GM23338 (cell line): ENCODE results near the gene UBASH3B.

Experiments used
- CREB1 ChIP-seq: fragments of 250-450 bp; sonication (Bioruptor Pico); IDR thresholded peaks from 2 replicates; pipeline ENCODE4 v1.5.0; 2020; ENCODE audit warnings: low read depth, mild to moderate bottlenecking, moderate library complexity
- CTCF ChIP-seq, 2 experiments: fragments of 200-600 bp in 1 of 2; sonication (generic) in 1 of 2; conservative IDR thresholded peaks; 2 replicates each; pipeline versions ENCODE4 v1.5.1 to v1.6.1; 2016 to 2017; ENCODE audit warnings: antibody characterized with exemption in 2 of 2, low read depth in 2 of 2, mild to moderate bottlenecking in 2 of 2, moderate library complexity in 1 of 2
- EZH2 ChIP-seq: fragments of 200-600 bp; sonication (generic); IDR thresholded peaks from one replicate; pipeline ENCODE4 v1.8.0; 2017; ENCODE audit warnings: antibody characterized with exemption, mild to moderate bottlenecking, low read depth; ENCODE audit not compliant: unreplicated experiment
- EZH2phosphoT487 ChIP-seq: fragments of 200-600 bp; sonication (generic); IDR thresholded peaks from one replicate; pipeline ENCODE4 v1.8.1; 2018; ENCODE audit warnings: antibody characterized with exemption; ENCODE audit not compliant: unreplicated experiment
- JUNB ChIP-seq: IDR thresholded peaks from one replicate; pipeline ENCODE4 v1.6.1; 2016; ENCODE audit warnings: antibody characterized with exemption; ENCODE audit not compliant: unreplicated experiment
- NANOG ChIP-seq: IDR thresholded peaks from 2 replicates; pipeline ENCODE4 v1.6.1; 2016; ENCODE audit warnings: antibody characterized with exemption, borderline replicate concordance
- POLR2AphosphoS5 ChIP-seq: IDR thresholded peaks from 2 replicates; pipeline ENCODE4 v1.6.1; 2016; ENCODE audit warnings: antibody characterized with exemption, low read depth
- REST ChIP-seq: IDR thresholded peaks from one replicate; pipeline ENCODE4 v1.6.1; 2018; ENCODE audit warnings: antibody characterized with exemption; ENCODE audit not compliant: unreplicated experiment
- STAT1 ChIP-seq: IDR thresholded peaks from one replicate; pipeline ENCODE4 v1.6.1; 2016; ENCODE audit warnings: antibody characterized with exemption; ENCODE audit not compliant: unreplicated experiment
- ZNF331 ChIP-seq: fragments of 250-450 bp; sonication (Bioruptor Pico); IDR thresholded peaks from 2 replicates; pipeline ENCODE4 v1.5.0; 2020; ENCODE audit warnings: low read depth, mild to moderate bottlenecking, moderate library complexity
- ZNF462 ChIP-seq: fragments of 250-450 bp; sonication (Bioruptor Pico); IDR thresholded peaks from 2 replicates; pipeline ENCODE4 v1.5.0; 2020; ENCODE audit warnings: mild to moderate bottlenecking, moderate library complexity

- TF ChIP-seq STAT1 (no peak), CTCF (conservative IDR thresholded peaks at IDR 0.05; ENCODE audit: low read depth in 2 of 2) (no peak), JUNB (no peak), REST (no peak), POLR2AphosphoS5 (no peak), EZH2 (no peak), EZH2phosphoT487 (no peak), ZNF331 (CRISPR knock-in tag) (no peak), CREB1 (CRISPR knock-in tag) (no peak), ZNF462 (CRISPR knock-in tag) (no peak), NANOG (no peak)
Observed at GRCh38 chr11:122782222-122782621, 126.7 kb downstream of the UBASH3B start.
